ENCODE results near the gene STARD9.

The STARD9 gene

GRCh38 chr15:42735382-42736165 lies 160.2 kb downstream of the STARD9 start:
- Histone ChIP-seq H3K9ac (ENCODE audit: low read depth, low read length, poor library complexity, severe bottlenecking) (peak overlapping the region; percentile 89), H3K9me3 (ENCODE audit: insufficient read depth, low read depth, low read length) (no peaks in the 10 kb centered on the region), H3K4me3 (ENCODE audit: low read length, poor library complexity, severe bottlenecking) (peak overlapping the region; percentile 89), H2AFZ (ENCODE audit: low read length) (no peak overlapping the region), H3K4me2 (ENCODE audit: low read depth, low read length, poor library complexity, severe bottlenecking) (peak overlapping the region; percentile 97), H3F3A (ENCODE audit: low read depth) (no peaks in the 10 kb centered on the region), H3K9me2 (replicated peaks; ENCODE audit: low read depth, low read length) (no peaks in the 10 kb centered on the region), H3K27me3 (ENCODE audit: insufficient read depth, low read length, poor library complexity, severe bottlenecking) (no peaks in the 10 kb centered on the region), H3K4me1 (ENCODE audit: insufficient read depth, low read length, poor library complexity, severe bottlenecking) (peaks cover 21% of the 10 kb centered on the region), H3K79me2 (ENCODE audit: insufficient read depth, low read length) (peaks cover 37% of the 10 kb centered on the region), H3K36me3 (ENCODE audit: insufficient read depth, low read length) (peaks cover 16% of the 10 kb centered on the region; the same call in 1 of the 2 replicates), H4K20me1 (ENCODE audit: insufficient read depth, low read length, poor library complexity, severe bottlenecking) (peaks cover 23% of the 10 kb centered on the region)
- TF ChIP-seq CTCF (conservative IDR thresholded peaks at IDR 0.05; ENCODE audit: low read length): no peak
- no peak for TF ChIP-seq EZH2phosphoT487 (IDR thresholded peaks at IDR 0.05; ENCODE audit: borderline replicate concordance)

DNA sequence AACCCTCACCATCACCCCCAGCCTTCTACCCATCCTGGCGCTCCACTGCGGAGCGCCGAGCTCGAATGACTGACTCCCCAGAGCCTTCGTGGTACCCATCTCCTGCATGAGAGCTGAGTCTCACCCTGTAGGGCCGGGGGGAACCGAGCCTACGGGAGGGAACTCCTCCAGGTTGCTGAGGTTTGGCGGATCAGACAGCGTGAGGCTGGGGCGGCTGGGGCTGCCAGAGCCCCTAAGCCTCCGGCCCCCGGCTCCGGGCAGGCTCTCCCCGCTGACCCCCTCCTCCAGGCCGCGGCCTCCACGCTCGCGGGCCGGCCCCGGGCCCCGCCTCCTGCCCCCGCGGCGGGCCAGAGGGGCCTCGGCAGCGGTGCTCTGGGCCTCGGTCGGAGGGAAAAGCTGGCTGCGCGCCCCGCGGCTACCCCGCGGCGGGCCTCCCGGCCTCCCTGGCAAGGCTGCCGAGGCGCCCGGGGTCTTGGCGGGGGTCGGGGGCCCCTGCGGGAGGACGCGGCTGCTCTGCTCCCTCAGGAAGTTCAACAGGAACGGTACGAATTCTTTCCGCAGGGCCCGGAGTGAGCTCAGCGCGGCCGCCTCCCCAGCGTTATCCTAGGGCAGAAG lies 160.9 kb downstream of the STARD9 start:
- peak overlapping the region; percentile 89 for H3K4me3 ChIP-seq (ENCODE audit: low read length, poor library complexity, severe bottlenecking)
- peak overlapping the region; percentile 89 for H3K9ac ChIP-seq (ENCODE audit: low read depth, low read length, poor library complexity, severe bottlenecking)
- peak overlapping the region; percentile 97 for H3K4me2 ChIP-seq (ENCODE audit: low read depth, low read length, poor library complexity, severe bottlenecking)
- TF ChIP-seq EZH2phosphoT487 (IDR thresholded peaks at IDR 0.05; ENCODE audit: borderline replicate concordance) (no peak), CTCF (conservative IDR thresholded peaks at IDR 0.05; ENCODE audit: low read length) (no peak)
- no peaks in the 10 kb centered on the region for H3K9me3 ChIP-seq (ENCODE audit: insufficient read depth, low read depth, low read length)
- H3F3A ChIP-seq (ENCODE audit: low read depth): no peaks in the 10 kb centered on the region
- H3K27me3 ChIP-seq (ENCODE audit: insufficient read depth, low read length, poor library complexity, severe bottlenecking): no peaks in the 10 kb centered on the region
- H4K20me1 ChIP-seq (ENCODE audit: insufficient read depth, low read length, poor library complexity, severe bottlenecking): peaks cover 23% of the 10 kb centered on the region
- peak overlapping the region; percentile 82; the same call in 1 of the 2 replicates for H2AFZ ChIP-seq (ENCODE audit: low read length)
- H3K36me3 ChIP-seq (ENCODE audit: insufficient read depth, low read length): peaks cover 16% of the 10 kb centered on the region; the same call in 1 of the 2 replicates
- peaks cover 37% of the 10 kb centered on the region for H3K79me2 ChIP-seq (ENCODE audit: insufficient read depth, low read length)
- peaks cover 21% of the 10 kb centered on the region for H3K4me1 ChIP-seq (ENCODE audit: insufficient read depth, low read length, poor library complexity, severe bottlenecking)
- no peaks in the 10 kb centered on the region for H3K9me2 ChIP-seq (replicated peaks; ENCODE audit: low read depth, low read length)

- Histone ChIP-seq H3K9me3 (ENCODE audit: insufficient read depth, low read depth, low read length) (no peaks in the 10 kb centered on the region), H3K9ac (ENCODE audit: low read depth, low read length, poor library complexity, severe bottlenecking) (peak within 1 kb of the TSS; percentile 89), H3K4me1 (ENCODE audit: insufficient read depth, low read length, poor library complexity, severe bottlenecking) (peaks cover 21% of the 10 kb centered on the region), H3K4me3 (ENCODE audit: low read length, poor library complexity, severe bottlenecking) (peak within 1 kb of the TSS; percentile 89), H2AFZ (ENCODE audit: low read length) (peak within 1 kb of the TSS; percentile 94), H3K36me3 (ENCODE audit: insufficient read depth, low read length) (peaks cover 10% of the 10 kb centered on the region; the same call in 1 of the 2 replicates), H3F3A (ENCODE audit: low read depth) (no peaks in the 10 kb centered on the region), H4K20me1 (ENCODE audit: insufficient read depth, low read length, poor library complexity, severe bottlenecking) (peaks cover 23% of the 10 kb centered on the region), H3K27me3 (ENCODE audit: insufficient read depth, low read length, poor library complexity, severe bottlenecking) (no peaks in the 10 kb centered on the region), H3K9me2 (replicated peaks; ENCODE audit: low read depth, low read length) (no peaks in the 10 kb centered on the region), H3K4me2 (ENCODE audit: low read depth, low read length, poor library complexity, severe bottlenecking) (peak within 1 kb of the TSS; percentile 97), H3K79me2 (ENCODE audit: insufficient read depth, low read length) (peaks cover 37% of the 10 kb centered on the region)
- no peak for TF ChIP-seq CTCF (conservative IDR thresholded peaks at IDR 0.05; ENCODE audit: low read length)
- TF ChIP-seq EZH2phosphoT487 (IDR thresholded peaks at IDR 0.05; ENCODE audit: borderline replicate concordance): no peak
These were observed 161.6 kb downstream of the STARD9 start, which contains the start of gene CDAN1 for GRCh38 chr15:42736793-42737528. Gene CDAN1 (minus strand): TSS chr15:42737128. CDS start chr15:42737102, 26 bp downstream.
